Lower lobe of right lung (tissue), 2 donors: Measurements from ENCODE around the gene SCN5A. TPM values are rescaled to one million over a fixed set of nuclear protein-coding genes. Genes with fewer than 3 reads are reported as not detected.
A peak's percentile ranks its signal among the peaks of the same experiment; 100 is the strongest.

ENCODE experiments used
- ATAC-seq, 2 donors: fragments of 200-7000 bp; cut with Tn5 transposase; one replicate each; pipeline ENCODE4 v1.9.1; 2020 to 2022; ENCODE audit warnings: mild to moderate bottlenecking in 2 of 2, moderate library complexity in 2 of 2
- DNase-seq: peaks from one replicate; pipeline ENCODE4 v3.0.0-alpha.2; 2020
- H3K27ac ChIP-seq: fragments of 200-600 bp; one replicate; pipeline ENCODE4 v1.8.0; 2022
- H3K27me3 ChIP-seq: fragments of 200-600 bp; one replicate; pipeline ENCODE4 v1.8.0; 2022; ENCODE audit warnings: low read depth
- H3K36me3 ChIP-seq: fragments of 200-600 bp; one replicate; pipeline ENCODE4 v1.8.0; 2022; ENCODE audit warnings: mild to moderate bottlenecking
- H3K4me1 ChIP-seq: fragments of 200-600 bp; one replicate; pipeline ENCODE4 v1.8.0; 2022
- H3K4me3 ChIP-seq: fragments of 200-600 bp; one replicate; pipeline ENCODE4 v1.8.0; 2022; ENCODE audit warnings: mild to moderate bottlenecking
- H3K9me3 ChIP-seq: fragments of 200-600 bp; one replicate; pipeline ENCODE4 v1.8.0; 2022
- CTCF ChIP-seq: fragments of 200-600 bp; IDR thresholded peaks from one replicate; pipeline ENCODE4 v1.8.0; 2022; ENCODE audit warnings: antibody characterized with exemption, mild to moderate bottlenecking
- intact Hi-C: fragments of 100-400 bp; cut with DNase I; formaldehyde crosslinking; loops from one replicate; pipeline ENCODE4 v1.11.0; 2022
- total RNA-seq: library from RNA; stranded (reverse); fragmentation: NEBNext Ultra II Directional; extraction: Animal tissue kit (Norgen Biotek cat#: 25700); gene quantifications from one replicate; pipeline ENCODE4 v1.2.1, GENCODE V29; 2021
- donor health status: DM: no; HTN: yes; CAD: no; lungs with severe emphysema.

The SCN5A gene
- total RNA-seq, 1 donor from 2014 or later: 0.24 TPM

GRCh38 chr3:38582941-38583645 lies 66.4 kb downstream of the SCN5A start:
- Histone ChIP-seq H3K9me3 (no peaks in the 10 kb centered on the region), H3K36me3 (no peaks in the 10 kb centered on the region), H3K27ac (no peak overlapping the region), H3K27me3 (no peaks in the 10 kb centered on the region), H3K4me3 (no peak overlapping the region), H3K4me1 (no peaks in the 10 kb centered on the region)
- ATAC-seq: no peak
- intact Hi-C loops: no loop called here
- peak; percentile 13 for DNase-seq
- no peak for TF ChIP-seq CTCF

GRCh38 chr3:38582316-38582715 lies 67.2 kb downstream of the SCN5A start:
- no peaks in the 10 kb centered on the region for H3K36me3 ChIP-seq
- intact Hi-C loops: no loop called here
- H3K9me3 ChIP-seq: no peaks in the 10 kb centered on the region
- TF ChIP-seq CTCF: no peak
- no peaks in the 10 kb centered on the region for H3K4me1 ChIP-seq
- H3K4me3 ChIP-seq: no peak overlapping the region
- DNase-seq: peak; percentile 19
- ATAC-seq: no peak
- H3K27ac ChIP-seq: no peak overlapping the region
- no peaks in the 10 kb centered on the region for H3K27me3 ChIP-seq

- Histone ChIP-seq H3K9me3 (no peaks in the 10 kb centered on the region), H3K36me3 (no peaks in the 10 kb centered on the region), H3K27me3 (no peaks in the 10 kb centered on the region), H3K4me1 (no peaks in the 10 kb centered on the region), H3K27ac (no peak overlapping the region), H3K4me3 (no peak overlapping the region)
- ATAC-seq (no peak), DNase-seq (peak; percentile 24)
- no peak for TF ChIP-seq CTCF
- intact Hi-C loops: no loop called here
Observed at GRCh38 chr3:38581774-38582173, 67.7 kb downstream of the SCN5A start.

- no peak for ATAC-seq
- intact Hi-C loops: no loop called here
- no peak for TF ChIP-seq CTCF
- Histone ChIP-seq H3K9me3 (no peaks in the 10 kb centered on the region), H3K27ac (no peak overlapping the region), H3K4me1 (no peaks in the 10 kb centered on the region), H3K36me3 (no peaks in the 10 kb centered on the region), H3K27me3 (no peaks in the 10 kb centered on the region), H3K4me3 (no peak overlapping the region)
- peak; percentile 29 for DNase-seq
Observed at GRCh38 chr3:38580450-38581382, 68.8 kb downstream of the SCN5A start.

GRCh38 chr3:38579551-38580449 lies 69.7 kb downstream of the SCN5A start:
- H3K36me3 ChIP-seq: no peaks in the 10 kb centered on the region
- intact Hi-C loops: no loop called here
- H3K4me1 ChIP-seq: no peaks in the 10 kb centered on the region
- TF ChIP-seq CTCF: no peak
- no peaks in the 10 kb centered on the region for H3K9me3 ChIP-seq
- no peaks in the 10 kb centered on the region for H3K27me3 ChIP-seq
- no peak overlapping the region for H3K4me3 ChIP-seq
- DNase-seq: peak; percentile 8
- no peak overlapping the region for H3K27ac ChIP-seq
- no peak for ATAC-seq
